Naive thymus-derived CD4-positive, alpha-beta T cell (primary cell): ENCODE data around the gene PTPRE. TPM values are rescaled to one million over a fixed set of nuclear protein-coding genes. Genes with fewer than 3 reads are reported as not detected.
A peak's percentile ranks its signal among the peaks of the same experiment; 100 is the strongest.

ENCODE experiments used
- ATAC-seq: fragments of 150-1000 bp; cut with Tn5 transposase; 2 replicates; pipeline ENCODE4 v1.10.0; 2021; ENCODE audit warnings: mild to moderate bottlenecking, moderate library complexity
- CTCF ChIA-PET: fragments of 350-600 bp; sonication (Branson Sonifier 250); formaldehyde crosslinking; loops from one replicate; lab custom pipeline; 2021; ENCODE audit warnings: antibody characterized with exemption; lab: Charles Lee
- POLR2A ChIA-PET: fragments of 350-600 bp; sonication (Branson Sonifier 250); formaldehyde crosslinking; loops from one replicate; lab custom pipeline; 2021; ENCODE audit warnings: antibody characterized with exemption, inconsistent platforms; lab: Charles Lee
- DNase-seq, 9 donors: peaks; one replicate each; pipeline versions ENCODE4 v3.0.0 to v3.0.0-alpha.2; 2020 to 2022; ENCODE audit warnings: mixed read lengths in 1 of 9
- H3K27ac ChIP-seq: one replicate; pipeline ENCODE4 v1.7.0; 2013; ENCODE audit warnings: mild to moderate bottlenecking, low read depth, low read length, moderate library complexity
- H3K27me3 ChIP-seq, 2 donors: one replicate each; pipeline ENCODE4 v1.7.0; 2013; ENCODE audit warnings: low read length in 2 of 2, mild to moderate bottlenecking in 2 of 2, moderate library complexity in 2 of 2; ENCODE audit not compliant: control insufficient read depth in 2 of 2, insufficient read depth in 2 of 2
- H3K36me3 ChIP-seq, 3 experiments: 1 replicate in 2 of 3; 2 replicates in 1 of 3; pipeline ENCODE4 v1.7.0; 2013; ENCODE audit warnings: low read length in 3 of 3, mild to moderate bottlenecking in 3 of 3, moderate library complexity in 1 of 3; ENCODE audit not compliant: insufficient read depth in 3 of 3, control insufficient read depth in 2 of 3
- H3K4me1 ChIP-seq, 2 donors: one replicate each; pipeline ENCODE4 v1.7.0; 2013; ENCODE audit warnings: low read length in 2 of 2, mild to moderate bottlenecking in 2 of 2, moderate library complexity in 1 of 2; ENCODE audit not compliant: control insufficient read depth in 2 of 2, insufficient read depth in 2 of 2
- H3K4me3 ChIP-seq: 2 replicates; pipeline ENCODE4 v1.7.0; 2013; ENCODE audit warnings: mild to moderate bottlenecking, low read length
- H3K9me3 ChIP-seq, 3 experiments: 1 replicate in 2 of 3; 2 replicates in 1 of 3; pipeline ENCODE4 v1.7.0; 2013; ENCODE audit warnings: low read length in 3 of 3; ENCODE audit not compliant: control insufficient read depth in 2 of 3
- H3K27ac Mint-ChIP-seq, 9 donors: one replicate each; pipeline ENCODE4 v1.8.0; 2020 to 2022; ENCODE audit warnings: mixed read lengths in 9 of 9, mild to moderate bottlenecking in 8 of 9, moderate library complexity in 5 of 9, inconsistent platforms in 2 of 9
- H3K27me3 Mint-ChIP-seq, 5 donors: one replicate each; pipeline ENCODE4 v1.8.0; 2021 to 2022; ENCODE audit warnings: mixed read lengths in 5 of 5, mild to moderate bottlenecking in 1 of 5
- H3K36me3 Mint-ChIP-seq, 5 donors: one replicate each; pipeline ENCODE4 v1.8.0; 2020 to 2022; ENCODE audit warnings: mixed read lengths in 5 of 5, mild to moderate bottlenecking in 3 of 5, inconsistent platforms in 1 of 5
- H3K4me1 Mint-ChIP-seq, 7 donors: one replicate each; pipeline ENCODE4 v1.8.0; 2020 to 2022; ENCODE audit warnings: mixed read lengths in 7 of 7, mild to moderate bottlenecking in 3 of 7, inconsistent platforms in 1 of 7
- H3K4me3 Mint-ChIP-seq, 10 donors: one replicate each; pipeline ENCODE4 v1.8.0; 2020 to 2022; ENCODE audit warnings: mild to moderate bottlenecking in 10 of 10, mixed read lengths in 10 of 10, moderate library complexity in 6 of 10, inconsistent platforms in 2 of 10
- H3K9me3 Mint-ChIP-seq, 11 donors: one replicate each; pipeline ENCODE4 v1.8.0; 2020 to 2022; ENCODE audit warnings: mixed read lengths in 11 of 11, mild to moderate bottlenecking in 4 of 11, inconsistent platforms in 1 of 11, moderate library complexity in 1 of 11
- intact Hi-C, 2 donors: fragments of 100-400 bp; cut with micrococcal nuclease; formaldehyde crosslinking; loops; one replicate each; pipeline ENCODE4 v1.15.1; 2023
- polyA plus RNA-seq, 2 donors: library from polyadenylated mRNA; unstranded; fragments of 300-500 nt; fragmentation: Illumina TruSeq; gene quantifications; one replicate each; pipeline ENCODE4 v1.2.3, GENCODE V29; 2021
- total RNA-seq, 6 experiments: library from RNA in 5 of 6; stranded (reverse) in 5 of 6; gene quantifications; 1 replicate in 5 of 6; 2 replicates in 1 of 6; pipeline ENCODE4 v1.2.3 and lab custom pipeline; 2021 to 2026

Gene PTPRE
- total and polyA plus RNA-seq, 7 experiments from 2014 or later = 6.6 to 237 (median 27.9) TPM

DNA sequence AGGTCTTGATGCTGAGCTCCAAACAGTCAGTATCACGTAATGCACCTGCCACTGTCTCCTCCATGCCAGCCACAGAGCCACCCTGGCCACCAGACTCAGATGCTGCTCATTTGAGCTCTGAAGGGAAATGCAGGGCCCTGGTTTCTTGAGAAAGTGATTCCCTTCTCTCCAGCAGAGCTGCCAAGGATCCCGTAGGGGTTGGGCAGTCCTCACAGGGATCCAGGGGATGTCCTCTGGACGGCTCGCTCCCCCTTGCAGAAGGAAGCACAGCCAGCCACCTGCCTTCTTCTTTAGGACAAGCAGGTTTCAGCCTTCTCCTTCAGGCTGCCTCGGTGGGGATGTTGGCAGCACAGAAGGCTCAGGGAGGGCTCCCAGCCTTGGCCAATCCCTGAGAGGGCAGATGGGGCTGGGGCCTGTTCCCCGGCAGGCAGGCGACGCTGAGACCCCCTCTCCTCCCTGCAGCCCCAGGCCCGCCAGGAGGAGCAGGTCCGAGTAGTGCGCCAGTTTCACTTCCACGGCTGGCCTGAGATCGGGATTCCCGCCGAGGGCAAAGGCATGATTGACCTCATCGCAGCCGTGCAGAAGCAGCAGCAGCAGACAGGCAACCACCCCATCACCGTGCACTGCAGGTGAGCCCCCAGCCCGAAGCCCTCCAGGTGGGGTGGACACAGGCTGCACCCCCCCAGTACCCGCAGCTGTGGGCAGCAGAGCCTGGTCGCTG, 170.4 kb downstream of the PTPRE start:
- H3K4me3 ChIP-seq = no peak overlapping the region
- Mint-ChIP-seq H3K4me1 (peaks cover 0 to 13% (median 1%) of the 10 kb centered on the region in 7 donors), H3K4me3 (no peak overlapping the region), H3K36me3 (peaks cover 23 to 57% (median 29%) of the 10 kb centered on the region in 5 donors), H3K27ac (no peak overlapping the region), H3K9me3 (no peaks in the 10 kb centered on the region), H3K27me3 (no peaks in the 10 kb centered on the region)
- H3K36me3 ChIP-seq = peaks cover 15 to 87% (median 16%) of the 10 kb centered on the region in 3 experiments
- ATAC-seq (no peak), DNase-seq (peak in 1 of 9 donors; percentile 10)
- no peaks in the 10 kb centered on the region for H3K9me3 ChIP-seq
- H3K4me1 ChIP-seq = no peaks in the 10 kb centered on the region
- CTCF ChIA-PET = interaction anchor here (1.4 to 19.9 kb wide), 2 partner anchors 43 to 62 kb away, joined by 3 to 217 read pairs; no protein-coding TSS in a partner anchor
- intact Hi-C loops = loop anchor here in 1 of 2 donors (5.0 kb wide), 1 partner anchor 135 kb away; no protein-coding TSS in a partner anchor
- no peak overlapping the region for H3K27ac ChIP-seq
- POLR2A ChIA-PET = no interaction called here
- H3K27me3 ChIP-seq = no peaks in the 10 kb centered on the region

GRCh38 chr10:128078136-128078969, 171.4 kb downstream of the PTPRE start:
- peaks cover 8 to 81% (median 8%) of the 10 kb centered on the region in 3 experiments for H3K36me3 ChIP-seq
- H3K36me3 Mint-ChIP-seq = peaks cover 19 to 51% (median 22%) of the 10 kb centered on the region in 5 donors
- no peak overlapping the region for H3K27ac Mint-ChIP-seq
- H3K9me3 ChIP-seq = no peaks in the 10 kb centered on the region
- no peak overlapping the region for H3K4me3 Mint-ChIP-seq
- H3K4me1 Mint-ChIP-seq = peaks cover 0 to 8% (median 0%) of the 10 kb centered on the region in 7 donors
- H3K9me3 Mint-ChIP-seq = no peaks in the 10 kb centered on the region
- no peaks in the 10 kb centered on the region for H3K4me1 ChIP-seq
- H3K27ac ChIP-seq = no peak overlapping the region
- no peaks in the 10 kb centered on the region for H3K27me3 Mint-ChIP-seq
- ATAC-seq = peak; percentile 70
- intact Hi-C loops = loop anchor here (1.0 to 5.0 kb wide), 2 partner anchors 72 to 134 kb away; no protein-coding TSS in a partner anchor
- CTCF ChIA-PET = interaction anchor here (0.6 to 0.7 kb wide), 3 partner anchors 55 to 107 kb away, joined by 3 to 8 read pairs (median 4); no protein-coding TSS in a partner anchor
- H3K4me3 ChIP-seq = no peak overlapping the region
- H3K27me3 ChIP-seq = no peaks in the 10 kb centered on the region
- DNase-seq = peak in 5 of 9 donors; percentile 13 to 48 (median 33)
- POLR2A ChIA-PET = no interaction called here

DNA sequence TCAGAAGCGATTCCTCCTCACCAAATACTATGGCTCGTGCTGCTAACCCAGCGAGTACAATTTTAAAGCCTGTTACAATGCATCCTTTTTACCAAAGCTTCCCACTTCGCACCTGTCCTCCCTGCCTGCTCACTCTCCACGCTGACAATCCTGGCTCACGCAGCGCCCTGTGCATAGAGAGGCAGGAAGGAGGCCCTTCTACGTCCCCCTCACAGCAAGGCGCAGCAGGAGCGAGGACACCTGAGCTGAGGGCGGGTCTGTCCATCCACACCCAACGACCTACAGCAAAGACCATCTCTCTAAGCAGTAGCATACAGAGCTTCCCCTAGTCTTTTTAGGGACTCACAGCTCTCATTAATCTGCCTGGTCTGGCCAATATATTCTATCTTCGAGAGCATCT, 173.3 kb downstream of the PTPRE start:
- H3K36me3 Mint-ChIP-seq = peaks cover 9 to 43% (median 18%) of the 10 kb centered on the region in 5 donors
- peak in 1 of 9 donors; percentile 3 for DNase-seq
- H3K9me3 Mint-ChIP-seq = no peaks in the 10 kb centered on the region
- peaks cover 0 to 69% (median 4%) of the 10 kb centered on the region in 3 experiments for H3K36me3 ChIP-seq
- ChIA-PET CTCF (interaction anchor here (1.1 to 1.9 kb wide), 3 partner anchors 11 to 69 kb away, joined by 3 to 7 read pairs (median 4); no protein-coding TSS in a partner anchor), POLR2A (no interaction called here)
- no peak overlapping the region for H3K27ac ChIP-seq
- H3K27me3 ChIP-seq = no peaks in the 10 kb centered on the region
- H3K4me1 ChIP-seq = no peaks in the 10 kb centered on the region
- peaks cover 0 to 7% (median 0%) of the 10 kb centered on the region in 7 donors for H3K4me1 Mint-ChIP-seq
- H3K27ac Mint-ChIP-seq = peak overlapping the region in 1 of 9 donors; percentile 43
- no peaks in the 10 kb centered on the region for H3K27me3 Mint-ChIP-seq
- H3K9me3 ChIP-seq = no peaks in the 10 kb centered on the region
- no peak overlapping the region for H3K4me3 ChIP-seq
- intact Hi-C loops = no loop called here
- ATAC-seq = no peak
- H3K4me3 Mint-ChIP-seq = no peak overlapping the region

DNA sequence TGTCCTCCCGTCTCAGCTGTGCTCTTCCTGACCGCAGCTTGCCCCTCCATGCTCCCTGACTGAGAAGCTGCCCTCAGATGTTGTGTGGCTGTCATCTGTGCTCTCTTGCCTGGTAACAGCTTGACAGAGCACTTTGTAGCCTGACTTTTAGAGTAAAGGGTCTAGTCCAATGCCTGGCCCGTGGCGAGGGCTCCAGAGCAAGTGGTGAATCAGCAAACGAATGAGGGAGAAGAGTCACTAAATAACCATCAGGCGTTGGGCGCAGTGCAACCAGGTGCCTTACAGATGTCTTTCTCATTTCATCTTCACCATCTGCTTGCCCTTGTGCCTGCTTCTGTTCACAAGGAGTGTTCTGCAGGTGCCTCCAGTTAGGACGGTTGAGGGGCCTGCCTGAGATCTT, 173.7 kb downstream of the PTPRE start:
- no peak overlapping the region for H3K4me3 Mint-ChIP-seq

GRCh38 chr10:128081222-128081621, 174.3 kb downstream of the PTPRE start:
- no peaks in the 10 kb centered on the region for H3K9me3 Mint-ChIP-seq
- no peak overlapping the region for H3K27ac ChIP-seq
- no peaks in the 10 kb centered on the region for H3K27me3 ChIP-seq
- peaks cover 0 to 7% (median 0%) of the 10 kb centered on the region in 7 donors for H3K4me1 Mint-ChIP-seq
- CTCF ChIA-PET = interaction anchor here (1.0 to 1.1 kb wide), 2 partner anchors 48 to 69 kb away, joined by 3 read pairs; no protein-coding TSS in a partner anchor
- peaks cover 0 to 59% (median 4%) of the 10 kb centered on the region in 3 experiments for H3K36me3 ChIP-seq
- H3K27me3 Mint-ChIP-seq = no peaks in the 10 kb centered on the region
- H3K4me1 ChIP-seq = no peaks in the 10 kb centered on the region
- H3K36me3 Mint-ChIP-seq = peaks cover 6 to 38% (median 18%) of the 10 kb centered on the region in 5 donors
- intact Hi-C loops = no loop called here
- no peak overlapping the region for H3K4me3 Mint-ChIP-seq
- peak in 1 of 9 donors; percentile 1 for DNase-seq
- H3K9me3 ChIP-seq = no peaks in the 10 kb centered on the region
- peak overlapping the region in 2 of 9 donors; percentile 43 for H3K27ac Mint-ChIP-seq
- POLR2A ChIA-PET = no interaction called here
- H3K4me3 ChIP-seq = no peak overlapping the region
- ATAC-seq = no peak

More for the DNA sequence above, 173.7 kb downstream of the PTPRE start:
- Mint-ChIP-seq H3K36me3 (peaks cover 9 to 43% (median 18%) of the 10 kb centered on the region in 5 donors), H3K27me3 (no peaks in the 10 kb centered on the region), H3K27ac (peak overlapping the region in 3 of 9 donors; percentile 30 to 77 (median 43)), H3K9me3 (no peaks in the 10 kb centered on the region), H3K4me1 (peaks cover 0 to 7% (median 0%) of the 10 kb centered on the region in 7 donors)
- peaks cover 0 to 65% (median 4%) of the 10 kb centered on the region in 3 experiments for H3K36me3 ChIP-seq
- ATAC-seq (no peak), DNase-seq (peak in 1 of 9 donors; percentile 13)
- ChIA-PET CTCF (interaction anchor here (1.0 to 1.9 kb wide), 4 partner anchors 11 to 68 kb away, joined by 3 to 7 read pairs (median 4); no protein-coding TSS in a partner anchor), POLR2A (no interaction called here)
- H3K9me3 ChIP-seq = no peaks in the 10 kb centered on the region
- no peaks in the 10 kb centered on the region for H3K27me3 ChIP-seq
- H3K4me1 ChIP-seq = no peaks in the 10 kb centered on the region
- no peak overlapping the region for H3K4me3 ChIP-seq
- intact Hi-C loops = no loop called here
- H3K27ac ChIP-seq = no peak overlapping the region

GRCh38 chr10:128081720-128082119, 174.8 kb downstream of the PTPRE start:
- no peak overlapping the region for H3K4me3 ChIP-seq
- H3K4me1 ChIP-seq = no peaks in the 10 kb centered on the region
- ATAC-seq = no peak
- Mint-ChIP-seq H3K4me3 (no peak overlapping the region), H3K27me3 (no peaks in the 10 kb centered on the region), H3K27ac (no peak overlapping the region), H3K36me3 (peaks cover 6 to 36% (median 18%) of the 10 kb centered on the region in 5 donors), H3K9me3 (no peaks in the 10 kb centered on the region), H3K4me1 (peaks cover 0 to 7% (median 0%) of the 10 kb centered on the region in 7 donors)
- no peaks in the 10 kb centered on the region for H3K27me3 ChIP-seq
- peaks cover 0 to 54% (median 4%) of the 10 kb centered on the region in 3 experiments for H3K36me3 ChIP-seq
- intact Hi-C loops = no loop called here
- DNase-seq = peak in 1 of 9 donors; percentile 8
- no peaks in the 10 kb centered on the region for H3K9me3 ChIP-seq
- CTCF ChIA-PET = interaction anchor here (1.0 to 1.1 kb wide), 2 partner anchors 49 to 69 kb away, joined by 3 read pairs; no protein-coding TSS in a partner anchor
- POLR2A ChIA-PET = no interaction called here
- H3K27ac ChIP-seq = no peak overlapping the region
